Measurements from ENCODE around the gene C10orf120. TPM values are rescaled to one million over a fixed set of nuclear protein-coding genes. Genes with fewer than 3 reads are reported as not detected.

Gene C10orf120
- total RNA-seq, 1 donor from 2014 or later: not detected

- H3K36me3 Mint-ChIP-seq (ENCODE audit: unreplicated experiment): no peaks in the 10 kb centered on the region
- no peak for DNase-seq (ENCODE audit: extremely low spot score, unreplicated experiment)
- H3K4me3 Mint-ChIP-seq (ENCODE audit: unreplicated experiment): no peak overlapping the region
- H3K9me3 Mint-ChIP-seq (ENCODE audit: unreplicated experiment): no peaks in the 10 kb centered on the region
- H3K27me3 Mint-ChIP-seq (ENCODE audit: unreplicated experiment): peaks cover 23% of the 10 kb centered on the region
- no peak for TF ChIP-seq CTCF (IDR thresholded peaks at IDR 0.05)
- H3K27ac Mint-ChIP-seq (ENCODE audit: unreplicated experiment): no peak overlapping the region
- no peaks in the 10 kb centered on the region for H3K4me1 Mint-ChIP-seq (ENCODE audit: unreplicated experiment)
These were observed 26.4 kb downstream of the C10orf120 start for GRCh38 chr10:122673269-122673668.

DNA sequence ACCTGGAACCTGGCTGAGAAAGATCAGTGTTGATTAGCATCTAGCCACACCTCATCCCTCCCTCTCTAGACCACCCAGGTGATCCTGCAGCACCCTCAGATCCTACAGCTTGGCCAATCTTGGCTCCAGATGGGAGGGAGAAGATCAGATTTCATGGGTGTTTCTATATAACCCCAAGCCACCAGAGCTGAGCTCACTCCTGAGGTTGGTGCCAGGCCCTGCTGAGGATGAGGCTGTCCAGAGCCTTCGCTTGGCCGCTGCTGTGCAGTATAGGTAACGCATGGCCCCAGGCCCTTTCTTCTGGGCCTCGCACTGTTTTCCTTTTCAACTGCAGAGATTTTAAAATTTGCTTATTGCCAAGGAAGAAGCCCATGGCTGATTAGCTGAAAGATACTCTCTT is 27.0 kb downstream of the C10orf120 start:
- Mint-ChIP-seq H3K4me3 (ENCODE audit: unreplicated experiment) (no peak overlapping the region), H3K27me3 (ENCODE audit: unreplicated experiment) (peaks cover 25% of the 10 kb centered on the region), H3K4me1 (ENCODE audit: unreplicated experiment) (no peaks in the 10 kb centered on the region), H3K27ac (ENCODE audit: unreplicated experiment) (no peak overlapping the region), H3K36me3 (ENCODE audit: unreplicated experiment) (no peaks in the 10 kb centered on the region), H3K9me3 (ENCODE audit: unreplicated experiment) (no peaks in the 10 kb centered on the region)
- DNase-seq (ENCODE audit: extremely low spot score, unreplicated experiment): no peak
- TF ChIP-seq CTCF (IDR thresholded peaks at IDR 0.05): no peak

- Mint-ChIP-seq H3K4me1 (ENCODE audit: unreplicated experiment) (no peaks in the 10 kb centered on the region), H3K4me3 (ENCODE audit: unreplicated experiment) (no peak overlapping the region), H3K36me3 (ENCODE audit: unreplicated experiment) (no peaks in the 10 kb centered on the region), H3K27ac (ENCODE audit: unreplicated experiment) (no peak overlapping the region), H3K27me3 (ENCODE audit: unreplicated experiment) (peaks cover 26% of the 10 kb centered on the region), H3K9me3 (ENCODE audit: unreplicated experiment) (no peaks in the 10 kb centered on the region)
- no peak for TF ChIP-seq CTCF (IDR thresholded peaks at IDR 0.05)
- DNase-seq (ENCODE audit: extremely low spot score, unreplicated experiment): no peak
These were observed 28.3 kb downstream of the C10orf120 start for GRCh38 chr10:122671355-122671754.

DNA sequence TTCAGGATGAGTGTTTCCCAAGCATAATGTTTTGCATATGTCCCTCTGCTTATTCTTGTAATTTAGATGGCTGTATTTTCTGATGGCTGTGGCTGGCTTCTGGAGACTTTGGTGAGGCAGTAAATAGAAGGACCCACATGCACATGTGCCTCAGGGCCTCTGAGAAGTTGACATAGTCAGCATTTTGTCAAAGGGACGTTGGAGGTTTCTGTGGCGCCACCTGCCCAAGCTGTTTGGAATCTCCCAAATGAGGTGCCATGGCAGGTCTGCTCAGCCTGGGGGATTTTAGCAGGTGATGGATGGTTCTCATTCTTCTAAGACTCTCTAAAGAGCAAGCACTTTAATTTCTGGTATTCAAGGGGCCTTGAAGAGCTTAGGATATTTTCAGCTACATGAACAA is 29.8 kb downstream of the C10orf120 start:
- Mint-ChIP-seq H3K27me3 (ENCODE audit: unreplicated experiment) (peaks cover 25% of the 10 kb centered on the region), H3K4me1 (ENCODE audit: unreplicated experiment) (no peaks in the 10 kb centered on the region), H3K27ac (ENCODE audit: unreplicated experiment) (no peak overlapping the region), H3K4me3 (ENCODE audit: unreplicated experiment) (no peak overlapping the region), H3K9me3 (ENCODE audit: unreplicated experiment) (no peaks in the 10 kb centered on the region), H3K36me3 (ENCODE audit: unreplicated experiment) (no peaks in the 10 kb centered on the region)
- no peak for TF ChIP-seq CTCF (IDR thresholded peaks at IDR 0.05)
- DNase-seq (ENCODE audit: extremely low spot score, unreplicated experiment): no peak

GRCh38 chr10:122669045-122669444 is 30.6 kb downstream of the C10orf120 start:
- no peak overlapping the region for H3K4me3 Mint-ChIP-seq (ENCODE audit: unreplicated experiment)

More at GRCh38 chr10:122669045-122669444, 30.6 kb downstream of the C10orf120 start:
- Mint-ChIP-seq H3K9me3 (ENCODE audit: unreplicated experiment) (no peaks in the 10 kb centered on the region), H3K27ac (ENCODE audit: unreplicated experiment) (no peak overlapping the region), H3K4me1 (ENCODE audit: unreplicated experiment) (no peaks in the 10 kb centered on the region), H3K36me3 (ENCODE audit: unreplicated experiment) (no peaks in the 10 kb centered on the region), H3K27me3 (ENCODE audit: unreplicated experiment) (peaks cover 20% of the 10 kb centered on the region)
- no peak for DNase-seq (ENCODE audit: extremely low spot score, unreplicated experiment)
- TF ChIP-seq CTCF (IDR thresholded peaks at IDR 0.05): no peak
